ENCODE measurements around the gene TP53RK. TPM values are rescaled to one million over a fixed set of nuclear protein-coding genes. Genes with fewer than 3 reads are reported as not detected.

TP53RK gene
- 16.3 and 18.8 TPM in 2 replicates for total RNA-seq

GRCh38 chr20:46689082-46689753 is at the start of gene TP53RK:
TSS of gene TP53RK (minus strand) at chr20:46689444. CDS start at chr20:46689414, 30 bp downstream.

DNA sequence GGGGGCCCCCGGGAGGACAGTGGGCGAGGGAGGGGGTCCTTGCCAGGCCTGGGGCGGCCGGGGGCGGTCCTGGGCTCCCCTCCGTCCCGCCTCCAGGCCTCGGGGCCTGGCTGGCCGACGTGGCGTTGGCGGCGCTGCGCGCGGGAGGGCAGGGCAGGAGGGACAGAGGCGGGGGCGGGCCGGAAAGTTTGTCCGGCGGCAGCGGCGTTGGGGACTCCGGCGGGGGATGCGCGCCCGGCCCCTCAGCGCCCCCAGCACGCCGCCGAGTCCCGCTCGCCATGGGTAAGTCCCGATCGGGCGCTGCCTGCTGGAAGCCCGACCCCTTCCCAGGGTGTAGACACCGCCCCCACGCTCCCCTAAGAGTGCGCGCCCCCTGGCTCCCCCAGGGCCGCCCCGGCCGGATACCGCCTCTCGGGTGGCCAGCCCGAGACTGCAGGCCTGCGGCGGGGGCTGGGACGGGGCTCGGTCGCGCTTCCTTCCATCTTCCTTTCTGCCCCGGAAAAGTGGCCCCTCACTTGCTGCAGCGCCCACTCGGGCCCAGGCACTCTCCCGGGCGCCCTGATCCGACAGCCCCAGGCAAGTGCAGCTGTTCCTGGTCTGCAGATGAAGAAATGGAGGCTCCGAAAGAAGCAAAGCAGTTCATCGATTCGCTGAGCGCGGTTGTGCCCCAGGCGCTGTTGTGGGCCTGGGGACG is 20.4 kb upstream of the TP53RK start, which contains the start of gene SLC2A10:
TSS of gene SLC2A10 (plus strand) at position 191 of the 694 bp plus-strand sequence. CDS start at position 279, 88 bp downstream.

GRCh38 chr20:46651091-46651962 is 37.9 kb downstream of the TP53RK start, which contains the start of gene SLC13A3:
TSS of gene SLC13A3 (minus strand) at chr20:46651459. CDS start at chr20:46651421, 38 bp downstream.

Other genes starting within 250 kb of the TP53RK start
- under 0.01 and 0.48 TPM in 2 replicates for gene ZNF334, start 175.9 kb downstream of the TP53RK start, total RNA-seq
- gene OCSTAMP, start 138.8 kb downstream of the TP53RK start, total RNA-seq: not detected in 2 replicates
- gene SLC13A3, start 38.0 kb downstream of the TP53RK start, total RNA-seq: under 0.01 and 0.65 TPM in 2 replicates
- gene SLC2A10, start 20.2 kb upstream of the TP53RK start, total RNA-seq: 7.5 and 8.8 TPM in 2 replicates
- gene EYA2, start 205.4 kb upstream of the TP53RK start, total RNA-seq: not detected in 2 replicates